ENCODE results near the gene NECAB2.

NECAB2 gene

GRCh38 chr16:83952940-83953795 is 14.9 kb upstream of the NECAB2 start, which contains the start of gene OSGIN1:
Gene OSGIN1, plus strand, starts transcription at chr16:83953240. Its CDS starts 4,432 bp downstream, at chr16:83957672.
- no peak for FAIRE-seq

- FAIRE-seq: no peak
These were observed 14.1 kb upstream of the NECAB2 start for GRCh38 chr16:83953796-83954576.

GRCh38 chr16:83954577-83955016 is 13.4 kb upstream of the NECAB2 start:
- FAIRE-seq: no peak

GRCh38 chr16:83955218-83956130 is 12.6 kb upstream of the NECAB2 start:
- FAIRE-seq: no peak

- no peak for FAIRE-seq
These were observed 11.4 kb upstream of the NECAB2 start for GRCh38 chr16:83956336-83957289.

GRCh38 chr16:83957296-83957855 is 10.7 kb upstream of the NECAB2 start:
- FAIRE-seq: no peak

GRCh38 chr16:83958137-83958845 is 9.8 kb upstream of the NECAB2 start:
- no peak for FAIRE-seq

- FAIRE-seq: no peak
These were observed 9.0 kb upstream of the NECAB2 start for GRCh38 chr16:83958846-83959565.

- FAIRE-seq: no peak
These were observed 8.2 kb upstream of the NECAB2 start for GRCh38 chr16:83959656-83960434.

- FAIRE-seq: no peak
These were observed 7.4 kb upstream of the NECAB2 start for GRCh38 chr16:83960521-83961249.

GRCh38 chr16:83961591-83961990 is 6.5 kb upstream of the NECAB2 start:
- FAIRE-seq: no peak

GRCh38 chr16:83963277-83964119 is 4.5 kb upstream of the NECAB2 start:
- FAIRE-seq: no peak

- FAIRE-seq: no peak
These were observed 3.2 kb upstream of the NECAB2 start for GRCh38 chr16:83964684-83965443.

GRCh38 chr16:83965444-83966152 is 2.4 kb upstream of the NECAB2 start:
- no peak for FAIRE-seq

- FAIRE-seq: no peak
These were observed 1.8 kb upstream of the NECAB2 start for GRCh38 chr16:83966153-83966696.

GRCh38 chr16:83967091-83967490 is 953 bp upstream of the NECAB2 start:
- no peak for FAIRE-seq

Data from A204.1 (cell line).